GM18868 (cell line): ENCODE measurements around the gene SUCLG1.
"Not testable (repeated sequence)": the region's sequence is repeated elsewhere in the genome, so short reads cannot be mapped to it uniquely, and the experiment has no call there.

Source experiments
- ATAC-seq: cut with Tn5 transposase; IDR thresholded peaks from one replicate; pipeline ENCODE4 v1.9.1; 2021; ENCODE audit warnings: mild to moderate bottlenecking, moderate library complexity; ENCODE audit not compliant: unreplicated experiment

The SUCLG1 gene

DNA sequence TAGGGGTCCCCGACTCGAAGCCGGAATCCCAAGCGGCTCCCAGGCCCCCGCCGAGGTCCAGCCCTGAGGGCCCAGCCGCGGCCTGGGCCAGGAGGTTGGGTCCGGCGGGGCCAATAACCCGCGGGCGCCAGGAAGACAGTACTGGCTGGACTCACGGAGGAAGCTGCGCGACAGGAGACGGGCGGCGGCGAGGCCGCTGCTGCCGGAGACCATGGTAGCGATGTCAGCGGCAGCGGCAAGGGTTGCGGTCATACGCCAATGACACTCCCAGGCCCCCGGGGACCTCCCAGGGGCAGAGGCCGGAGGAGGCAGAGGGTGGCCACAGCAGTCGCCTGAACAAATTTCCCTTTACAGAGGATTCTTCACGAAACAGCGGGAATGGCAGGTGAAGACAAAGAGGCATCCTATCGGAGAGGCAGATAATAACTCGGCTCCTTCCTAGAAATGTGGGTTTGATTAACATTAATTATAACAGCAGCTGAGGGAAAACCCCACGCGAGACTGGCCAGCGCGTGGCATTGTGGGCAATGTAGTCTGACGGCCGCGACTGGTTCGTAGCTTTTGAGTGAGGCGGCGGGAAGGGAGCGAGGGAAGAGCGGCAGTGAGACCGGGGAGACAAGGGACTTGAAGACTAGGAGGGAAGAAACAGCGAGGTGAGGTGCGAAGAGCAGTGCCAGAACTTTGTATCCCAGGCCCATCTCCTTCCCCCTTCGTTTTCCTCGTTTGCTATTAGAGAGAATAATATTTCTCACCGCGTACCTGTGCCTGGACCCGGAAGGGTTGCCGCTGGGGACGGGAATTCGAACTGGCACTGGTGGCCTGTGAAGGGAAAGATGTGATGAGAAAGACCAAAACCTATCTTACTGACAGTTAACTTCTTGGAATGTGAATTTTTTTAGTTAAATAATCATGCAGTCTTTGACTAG is at the start of gene SUCLG1:
Gene SUCLG1, minus strand, starts transcription at position 263 of the 926 bp plus-strand sequence. Its CDS starts 11 bp downstream, at position 252.
- ATAC-seq, result peak; percentile 91

DNA sequence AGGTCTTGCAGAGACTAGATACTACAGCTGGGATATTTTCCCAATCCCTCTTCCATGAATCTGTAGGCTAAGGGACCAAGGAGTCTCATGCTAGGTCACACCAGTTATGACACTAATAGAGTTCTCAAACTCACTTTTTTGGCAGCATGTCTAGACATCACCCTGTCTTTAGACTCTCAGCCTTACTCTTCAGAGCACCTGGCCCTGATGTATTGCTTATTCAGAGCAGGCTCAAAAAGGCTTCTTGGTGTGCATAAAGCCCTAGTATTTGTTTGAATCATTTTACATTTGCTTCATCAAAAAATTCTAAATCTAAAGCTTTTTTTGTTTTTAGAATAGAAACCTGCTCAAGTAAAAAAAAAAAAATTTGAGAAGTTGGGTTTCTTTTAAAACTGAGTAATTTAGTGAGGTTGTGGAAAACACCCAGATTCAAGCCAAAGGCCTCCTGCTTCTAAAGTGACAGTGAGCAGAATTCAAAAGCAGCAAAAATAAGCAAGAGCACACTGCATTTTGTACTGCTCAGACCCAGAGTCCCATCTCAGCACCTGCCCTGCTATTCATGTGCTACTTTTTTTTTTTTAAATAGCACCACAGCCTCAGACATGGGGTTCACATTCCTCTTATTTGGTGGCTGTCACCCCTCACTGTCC is 39.2 kb upstream of the SUCLG1 start:
- ATAC-seq, result no peak

DNA sequence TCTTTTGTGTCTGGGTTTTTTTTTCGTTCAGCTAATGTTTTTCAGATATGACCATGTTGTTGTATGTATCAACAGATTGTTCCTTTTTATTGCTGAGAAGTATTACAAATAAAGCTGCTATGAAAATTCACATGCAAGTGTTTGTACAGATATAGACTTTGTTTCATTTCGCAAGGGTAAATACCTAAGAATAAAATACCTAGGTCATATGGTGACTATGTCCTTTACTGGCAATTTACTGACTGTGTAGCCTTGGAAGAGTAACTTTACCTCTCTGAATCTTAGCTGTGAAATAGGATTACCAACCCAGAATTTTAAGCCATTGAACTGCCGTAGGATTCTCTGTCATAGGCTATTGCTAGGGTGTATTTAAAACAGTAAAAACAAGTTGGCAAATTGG is 38.2 kb upstream of the SUCLG1 start:
- no peak for ATAC-seq

DNA sequence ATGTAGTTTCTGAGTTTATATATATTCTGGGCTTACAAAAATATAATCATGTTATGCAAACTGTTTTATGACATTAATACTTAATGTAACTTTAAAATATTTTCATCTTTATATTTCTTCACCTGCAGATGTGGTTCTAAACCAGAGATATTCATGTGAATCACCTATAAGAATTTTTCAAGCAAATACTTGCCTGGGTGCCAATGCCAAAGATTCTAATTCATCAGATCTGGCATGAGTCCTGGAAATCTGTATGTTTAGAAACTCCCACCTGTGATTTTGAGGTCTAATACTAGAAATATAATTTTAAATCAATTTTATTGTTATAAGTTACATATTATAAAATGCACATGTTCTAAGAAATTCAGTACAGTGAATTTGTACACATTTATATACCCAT is 37.3 kb upstream of the SUCLG1 start:
- no peak for ATAC-seq

DNA sequence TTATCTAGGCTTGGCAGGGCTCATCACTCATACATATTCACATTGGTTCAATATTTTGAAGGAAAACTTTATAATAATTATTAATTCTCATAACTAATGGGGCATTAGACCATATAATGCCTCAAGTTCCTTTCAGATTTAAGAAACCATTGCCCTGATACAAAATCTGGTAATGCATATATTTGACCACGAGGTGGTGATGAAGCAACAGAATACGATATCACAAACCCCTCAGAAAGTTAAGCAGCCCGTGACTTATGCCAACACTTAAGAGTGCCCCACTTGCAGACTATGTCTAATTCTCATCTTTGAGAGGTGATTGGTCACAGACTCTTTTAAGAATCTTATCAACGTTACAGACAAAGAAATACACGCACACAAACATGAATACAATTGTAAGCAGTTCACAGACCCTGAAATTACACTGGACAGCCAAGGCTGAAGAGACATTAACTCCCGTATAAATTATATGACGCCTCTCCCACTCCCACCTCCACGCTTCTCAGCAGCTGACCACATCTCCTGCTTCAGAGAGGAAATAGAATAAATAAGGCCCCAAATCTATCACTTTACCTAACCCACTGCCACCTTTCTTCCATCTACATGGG is 36.6 kb upstream of the SUCLG1 start:
- peak; percentile 89 for ATAC-seq

DNA sequence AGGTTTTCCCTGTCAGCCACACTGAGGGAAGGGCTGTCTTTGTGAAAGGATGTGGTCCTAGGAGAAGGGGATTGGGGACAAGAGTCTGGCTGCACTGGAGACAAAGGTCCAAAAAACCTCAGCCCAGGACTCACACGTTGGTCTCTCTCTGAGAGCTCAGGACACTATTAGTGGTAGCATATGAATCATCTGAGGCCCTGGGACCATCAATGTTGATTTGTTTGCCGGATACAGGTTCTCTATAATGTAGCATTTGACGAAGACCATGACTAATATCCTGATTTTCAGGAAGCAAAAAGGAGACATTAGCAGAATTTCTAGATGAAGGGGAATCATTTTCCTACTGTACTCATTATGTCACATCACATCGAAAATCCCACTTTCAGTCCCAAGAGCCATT is 35.0 kb upstream of the SUCLG1 start:
- no peak for ATAC-seq

DNA sequence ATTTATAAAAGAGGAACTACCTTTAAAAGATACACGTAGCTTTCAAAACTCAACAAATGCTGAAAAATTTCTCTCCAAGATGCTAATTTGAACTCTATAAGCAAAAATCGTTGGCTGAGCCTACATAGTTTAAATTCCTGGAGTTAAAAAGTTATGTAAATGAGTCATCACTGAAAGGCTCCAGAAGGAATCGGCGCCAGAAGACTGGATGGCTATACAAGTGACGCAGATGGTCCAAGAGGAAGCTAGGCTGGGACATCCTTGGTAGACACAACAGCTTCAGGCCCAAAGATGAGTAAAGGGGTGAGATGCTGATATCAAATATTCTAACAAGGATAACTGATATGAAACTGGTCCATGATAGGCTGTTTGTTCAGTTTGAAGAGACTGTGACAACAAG is 34.4 kb upstream of the SUCLG1 start:
- ATAC-seq, result no peak

DNA sequence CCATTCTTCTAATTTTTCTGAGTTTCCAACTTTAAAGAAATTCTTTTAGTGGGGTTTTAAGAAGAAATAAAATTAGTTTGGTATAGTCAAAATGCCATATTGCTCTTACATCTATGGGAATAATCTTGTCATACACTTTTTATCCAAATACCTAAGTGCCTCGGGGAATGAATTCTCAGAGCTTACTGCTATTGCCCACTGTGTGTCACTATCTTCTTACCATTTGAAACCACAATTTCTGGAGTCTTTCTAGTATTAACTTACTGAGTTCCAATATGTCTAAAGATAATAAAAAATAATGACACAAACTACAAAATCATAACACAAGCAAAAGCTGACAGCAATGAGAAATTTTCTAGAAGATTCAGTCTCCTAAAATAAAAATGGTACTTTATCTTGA is 33.5 kb upstream of the SUCLG1 start:
- no peak for ATAC-seq

DNA sequence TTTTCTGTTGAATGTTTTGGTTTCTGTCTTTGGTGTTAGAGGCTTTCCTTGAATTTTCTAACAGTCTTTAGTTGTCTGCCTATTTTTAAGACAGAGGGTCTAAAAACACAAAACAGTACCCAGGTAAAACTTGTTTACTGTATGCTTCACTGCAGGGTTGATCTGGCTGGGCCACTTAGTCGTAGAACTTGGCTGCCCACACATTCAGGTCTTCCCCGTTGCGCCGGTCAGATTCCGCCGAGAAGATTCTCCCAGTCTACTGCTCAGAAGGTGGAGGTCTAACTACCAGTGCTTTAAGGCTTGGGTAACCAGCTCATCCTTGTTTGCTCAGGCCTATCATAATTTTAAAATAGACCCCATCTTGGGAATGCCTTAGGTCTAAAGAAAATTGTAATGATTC is 32.7 kb upstream of the SUCLG1 start:
- no peak for ATAC-seq

DNA sequence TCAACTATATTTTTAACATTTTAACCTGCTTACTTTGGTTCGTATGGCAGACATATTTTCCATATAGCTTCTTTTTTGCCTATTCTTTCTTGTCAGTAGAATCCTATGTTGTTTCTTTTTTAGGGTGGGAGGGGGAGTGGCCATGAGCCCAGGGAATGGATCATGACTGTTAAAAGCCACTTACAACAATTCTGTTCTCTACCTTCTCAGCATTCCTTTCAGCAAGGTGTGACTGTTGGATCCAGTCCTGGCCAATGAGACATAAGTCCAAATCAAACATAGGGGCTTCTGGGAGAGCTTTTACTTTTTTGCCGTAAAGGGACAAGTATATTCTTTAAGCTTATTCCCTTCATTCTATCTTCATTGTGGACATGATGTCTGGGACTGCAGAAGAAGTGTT is 32.2 kb upstream of the SUCLG1 start:
- ATAC-seq, result no peak

DNA sequence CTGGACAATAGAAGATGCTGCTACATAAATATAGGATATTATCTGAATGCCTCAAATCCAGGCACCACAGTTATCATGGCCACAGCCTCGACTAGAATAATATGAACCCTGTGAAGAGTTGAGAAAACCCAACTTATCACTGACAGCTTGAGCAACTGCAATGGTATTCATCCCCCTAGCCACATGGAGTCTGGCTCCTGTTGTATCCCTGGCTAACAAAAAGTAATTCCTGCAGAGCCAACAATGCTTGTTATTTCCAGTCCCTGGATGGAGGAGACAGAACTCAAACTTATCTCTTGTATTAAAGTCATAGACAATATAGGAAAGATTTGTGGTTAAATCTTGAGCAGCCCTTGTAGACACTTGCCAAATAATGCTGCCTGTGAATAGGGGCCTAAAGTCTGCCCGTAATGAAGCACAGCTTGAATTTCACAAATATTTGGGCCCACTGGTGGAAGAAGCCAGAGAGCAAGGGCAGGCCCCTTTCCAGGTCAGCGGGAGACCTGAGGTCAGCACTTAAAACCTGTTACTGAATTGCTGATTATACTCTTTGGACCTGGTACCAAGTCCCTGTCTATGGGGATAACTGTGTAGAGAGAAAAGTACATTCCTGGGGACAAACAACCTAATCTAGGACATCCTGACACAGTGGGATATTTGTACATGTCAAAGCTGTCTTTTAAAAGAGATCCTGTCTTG is 28.4 kb upstream of the SUCLG1 start:
- ATAC-seq, result no peak

DNA sequence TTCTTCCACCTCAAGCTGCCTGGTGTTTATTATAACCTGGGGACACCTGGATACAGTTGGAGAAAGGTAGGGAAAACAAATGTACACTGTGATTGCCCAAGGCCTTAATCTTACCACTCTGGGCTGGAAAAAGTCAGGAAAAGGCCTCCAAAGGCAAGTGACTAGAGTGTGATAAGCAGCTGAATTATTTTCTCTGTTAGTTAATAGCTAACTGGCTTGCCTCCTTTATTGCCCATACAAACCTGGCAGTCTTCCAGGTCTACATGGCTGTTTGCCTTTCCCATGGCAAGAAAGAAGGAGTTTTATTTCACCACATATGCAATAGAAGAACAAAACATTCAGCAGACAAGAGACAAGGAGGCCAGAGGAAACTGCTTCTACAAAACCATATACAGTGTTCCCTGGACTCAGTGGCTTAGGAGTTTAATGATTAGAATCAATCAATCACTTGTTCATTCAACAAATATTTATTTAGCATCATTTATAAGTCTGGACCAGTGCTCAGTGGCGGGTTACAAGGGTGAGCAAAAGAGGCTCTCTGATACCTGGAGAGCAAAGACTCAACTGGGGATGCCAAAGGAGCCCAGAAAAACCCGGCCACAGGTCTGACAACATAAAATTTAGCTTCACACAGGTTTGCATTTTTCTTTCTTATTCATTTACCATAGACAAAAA is 27.5 kb upstream of the SUCLG1 start:
- ATAC-seq, result no peak

DNA sequence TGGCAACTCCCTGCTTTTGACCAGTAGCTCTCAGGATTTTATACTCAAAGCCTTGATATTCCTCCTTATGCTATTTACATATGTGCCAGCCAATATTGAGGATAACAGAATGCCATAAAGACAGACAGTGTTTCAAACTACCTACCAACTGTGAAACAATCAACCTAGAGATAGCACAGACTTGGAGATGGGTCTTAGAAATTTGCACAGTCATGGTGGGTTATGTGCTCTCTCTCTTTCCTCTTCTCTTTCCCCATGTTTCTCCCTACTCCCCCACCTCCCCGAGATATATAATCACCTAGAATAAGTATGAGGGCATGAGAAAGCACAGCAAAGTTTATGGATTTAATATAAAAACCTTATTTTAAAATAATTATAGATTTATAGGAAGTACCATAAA is 24.2 kb upstream of the SUCLG1 start:
- no peak for ATAC-seq

DNA sequence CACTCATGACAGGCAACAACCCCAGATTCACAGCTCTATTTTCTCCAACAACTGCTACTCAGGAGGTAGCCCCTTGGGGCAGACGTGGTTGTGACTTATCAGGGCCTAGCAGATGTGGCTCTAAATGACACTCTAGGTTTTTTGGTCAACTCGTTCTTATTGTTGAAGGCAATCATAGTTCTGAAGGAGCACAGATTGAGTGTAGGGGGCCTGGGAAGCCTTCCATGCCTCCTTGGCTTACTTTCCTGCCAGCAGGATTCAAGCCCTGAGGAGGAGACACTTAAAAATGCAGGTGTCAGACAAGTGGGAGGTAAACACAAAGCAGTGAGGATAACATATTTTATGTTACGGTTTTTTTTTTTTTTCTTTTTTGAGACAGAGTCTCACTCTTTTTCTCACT is 23.5 kb upstream of the SUCLG1 start:
- no peak for ATAC-seq

DNA sequence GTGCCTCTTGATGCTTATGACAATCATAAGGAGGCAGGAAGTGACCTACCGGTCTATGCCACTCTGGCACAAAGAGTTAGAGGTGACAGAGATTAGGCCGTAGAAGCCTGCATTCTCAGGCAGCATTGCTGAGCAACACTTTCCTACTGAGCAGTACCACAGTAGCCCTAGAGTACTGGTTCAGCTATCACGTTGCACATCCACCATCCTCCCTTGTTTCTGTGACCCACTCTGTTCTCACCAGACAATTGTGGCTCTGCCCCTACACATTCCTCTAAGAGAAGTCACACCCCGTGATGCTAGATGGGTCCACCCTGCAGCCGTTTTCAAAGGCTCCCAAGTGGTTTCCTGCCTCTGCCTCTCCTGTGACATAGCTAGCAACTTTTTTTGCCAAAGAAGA is 22.6 kb upstream of the SUCLG1 start:
- ATAC-seq, result no peak

DNA sequence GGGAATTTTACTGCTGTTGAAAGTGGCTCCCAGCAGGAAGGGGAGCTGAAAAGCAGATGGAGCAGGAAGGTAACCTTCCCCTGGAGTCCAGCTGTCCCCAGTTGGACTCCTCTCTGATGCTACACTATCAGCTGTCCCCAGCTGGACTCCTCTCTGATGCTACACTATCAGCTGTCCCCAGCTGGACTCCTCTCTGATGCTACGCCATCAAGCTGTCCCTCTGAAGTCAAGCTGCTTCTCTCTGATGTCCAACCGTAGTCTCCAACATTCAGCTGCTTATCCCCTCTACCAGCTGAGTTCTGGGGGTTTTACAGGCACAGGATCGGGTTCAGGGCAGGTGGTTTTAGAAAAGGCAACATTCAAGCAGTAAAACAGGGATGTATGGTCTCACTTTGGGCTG is 19.8 kb upstream of the SUCLG1 start:
- ATAC-seq, result no peak

DNA sequence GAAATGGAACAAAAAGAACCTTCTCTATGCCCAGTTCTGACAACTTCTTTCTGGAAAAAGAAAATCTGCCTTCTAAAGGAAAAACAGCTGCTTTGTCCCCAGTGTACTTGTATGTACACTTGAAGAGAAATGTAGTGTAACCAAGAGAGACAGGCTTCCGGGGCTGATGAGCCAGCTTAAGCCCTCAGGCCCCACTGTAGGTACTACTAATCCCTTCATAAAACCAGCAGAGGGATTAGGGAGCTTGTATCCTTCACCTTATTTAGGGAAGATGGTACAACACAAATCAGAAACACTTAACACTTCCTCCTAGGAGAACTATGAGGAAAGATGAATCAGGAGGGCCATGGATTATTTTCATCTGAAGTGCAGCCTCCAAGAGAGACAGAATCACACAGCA is 18.8 kb upstream of the SUCLG1 start:
- ATAC-seq, result no peak

DNA sequence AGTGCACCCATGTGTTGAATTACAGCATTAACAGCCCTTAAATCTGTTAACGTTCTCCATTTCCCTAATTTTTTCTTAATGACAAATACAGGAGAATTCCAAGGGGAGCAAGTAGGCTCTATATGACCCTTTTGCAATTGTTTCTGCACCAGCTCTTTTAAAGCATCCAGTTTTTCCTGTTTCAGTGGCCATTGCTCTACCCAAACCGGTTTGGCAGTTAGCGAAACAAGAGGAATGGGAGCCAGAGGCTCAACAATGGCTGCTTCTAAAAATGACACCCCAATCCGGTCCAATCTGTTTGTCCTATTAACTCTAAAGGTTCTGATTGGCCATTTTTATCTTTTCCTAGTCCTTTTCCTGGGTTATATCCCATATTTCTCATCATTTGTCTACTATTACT is 15.1 kb upstream of the SUCLG1 start:
- no peak for ATAC-seq

DNA sequence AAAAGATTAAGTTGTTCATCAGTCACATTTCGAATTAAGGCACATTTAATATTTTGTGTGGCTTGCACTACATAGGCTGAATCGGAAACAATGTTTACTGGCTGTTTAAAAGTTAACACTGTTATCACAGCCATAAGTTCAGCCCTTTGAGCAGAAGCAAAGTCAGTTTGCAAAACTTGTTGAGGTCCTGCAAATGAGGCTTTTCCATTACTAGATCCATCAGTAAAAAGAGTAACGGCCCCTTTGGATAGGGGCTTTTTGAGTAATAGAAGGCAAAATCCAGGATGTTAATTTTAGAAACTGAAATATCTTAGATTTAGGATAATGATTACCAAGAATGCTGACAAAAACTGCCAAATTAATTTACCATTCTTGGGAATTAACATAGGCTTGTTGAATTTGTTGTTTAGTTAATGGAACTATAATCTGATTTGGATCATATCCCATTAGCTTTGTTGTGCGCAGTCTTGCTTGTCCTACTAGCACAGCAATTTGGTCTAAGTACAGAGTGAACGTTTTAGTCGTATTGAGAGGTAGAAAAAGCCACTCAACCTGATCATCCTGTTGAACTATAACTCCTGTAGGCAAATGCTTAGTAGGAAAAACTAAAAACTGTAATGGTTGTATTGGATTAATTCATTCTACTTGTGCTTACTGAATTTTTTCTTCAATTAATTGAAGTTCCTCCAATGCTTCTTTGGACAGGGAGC is 13.9 kb upstream of the SUCLG1 start:
- ATAC-seq, result no peak

DNA sequence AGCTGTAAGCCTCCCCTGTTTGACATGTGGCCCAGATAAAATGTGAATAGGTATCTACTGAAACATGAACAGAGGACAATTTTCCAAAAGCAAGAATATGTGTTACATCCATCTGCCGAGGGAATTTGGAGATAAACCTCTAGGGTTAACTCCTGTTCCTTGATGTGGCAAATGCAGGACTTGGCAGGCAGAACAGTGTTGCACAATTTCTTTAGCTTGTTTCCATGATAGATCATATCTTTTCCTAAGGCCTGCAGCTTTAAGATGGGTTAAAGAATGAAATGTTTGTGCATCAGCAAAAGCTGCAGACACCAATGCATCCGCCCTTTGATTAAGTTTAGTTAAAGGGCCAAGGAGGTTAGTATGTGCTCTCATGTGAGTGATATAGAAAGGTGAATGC is 13.3 kb upstream of the SUCLG1 start:
- ATAC-seq, result not testable (repeated sequence)
